Medulla oblongata (tissue), 1 donor: ENCODE results near the gene SP7.
"Not testable (repeated sequence)": the region's sequence is repeated elsewhere in the genome, so short reads cannot be mapped to it uniquely, and the experiment has no call there.

ENCODE experiments used
- DNase-seq: peaks from one replicate; pipeline ENCODE4 v3.0.0-alpha.2; 2015; ENCODE audit errors: extremely low spot score

SP7 gene

GRCh38 chr12:53346491-53346890 is 10.3 kb upstream of the SP7 start:
- DNase-seq: no peak

- no peak for DNase-seq
These were observed 9.5 kb upstream of the SP7 start for GRCh38 chr12:53345486-53346188.

- peak; percentile 89 for DNase-seq
These were observed 8.8 kb upstream of the SP7 start for GRCh38 chr12:53344824-53345485.

- DNase-seq: no peak
These were observed 8.3 kb upstream of the SP7 start for GRCh38 chr12:53344487-53344823.

GRCh38 chr12:53343969-53344368 is 7.8 kb upstream of the SP7 start:
- no peak for DNase-seq

GRCh38 chr12:53343449-53343848 is 7.3 kb upstream of the SP7 start:
- DNase-seq: no peak

- DNase-seq: no peak
These were observed 4.2 kb upstream of the SP7 start for GRCh38 chr12:53340398-53340797.

- DNase-seq: no peak
These were observed 2.8 kb upstream of the SP7 start for GRCh38 chr12:53338916-53339315.

- no peak for DNase-seq
These were observed 1.9 kb upstream of the SP7 start for GRCh38 chr12:53338017-53338416.

GRCh38 chr12:53334822-53335221 is 1.3 kb downstream of the SP7 start:
- DNase-seq: no peak

GRCh38 chr12:53333845-53334244 is 2.3 kb downstream of the SP7 start:
- no peak for DNase-seq

- no peak for DNase-seq
These were observed 2.9 kb downstream of the SP7 start for GRCh38 chr12:53333289-53333688.

GRCh38 chr12:53332744-53333143 is 3.4 kb downstream of the SP7 start:
- DNase-seq: no peak

GRCh38 chr12:53332339-53332738 is 3.8 kb downstream of the SP7 start:
- DNase-seq: not testable (repeated sequence)

GRCh38 chr12:53330671-53331070 is 5.5 kb downstream of the SP7 start:
- DNase-seq: no peak

- no peak for DNase-seq
These were observed 8.1 kb downstream of the SP7 start for GRCh38 chr12:53328043-53328435.

- peak; percentile 49 for DNase-seq
These were observed 8.6 kb downstream of the SP7 start for GRCh38 chr12:53327435-53328042.

GRCh38 chr12:53326460-53327185 is 9.5 kb downstream of the SP7 start:
- no peak for DNase-seq

- DNase-seq: peak; percentile 88
These were observed 10.6 kb downstream of the SP7 start for GRCh38 chr12:53325511-53326061.

GRCh38 chr12:53324779-53325510 is 11.2 kb downstream of the SP7 start:
- peak; percentile 95 for DNase-seq

- peak; percentile 75 for DNase-seq
These were observed 11.9 kb downstream of the SP7 start for GRCh38 chr12:53324113-53324778.
